ENCODE results near the gene EPHA2. TPM values are rescaled to one million over a fixed set of nuclear protein-coding genes. Genes with fewer than 3 reads are reported as not detected.

The EPHA2 gene
- total RNA-seq (2022) (206 and 248 TPM in 2 replicates), Bru-seq, nascent RNA (percentile 87 among the genes with signal in this experiment), BruChase-seq, experiment 1, labeled RNA remaining after a 6-hour chase (percentile 90 among the genes with signal in this experiment), BruChase-seq, experiment 2, labeled RNA remaining after a 2-hour chase (percentile 87 among the genes with signal in this experiment)
- long read RNA-seq, transcript EPHA2-201 (17 exons, 3,964 nt) = major isoform, 137 of 409 reads
- long read RNA-seq, partial matches to known transcripts = 216 of 409 reads
- long read RNA-seq, other reads (novel, unspliced or antisense) = 56 of 409 reads

DNA sequence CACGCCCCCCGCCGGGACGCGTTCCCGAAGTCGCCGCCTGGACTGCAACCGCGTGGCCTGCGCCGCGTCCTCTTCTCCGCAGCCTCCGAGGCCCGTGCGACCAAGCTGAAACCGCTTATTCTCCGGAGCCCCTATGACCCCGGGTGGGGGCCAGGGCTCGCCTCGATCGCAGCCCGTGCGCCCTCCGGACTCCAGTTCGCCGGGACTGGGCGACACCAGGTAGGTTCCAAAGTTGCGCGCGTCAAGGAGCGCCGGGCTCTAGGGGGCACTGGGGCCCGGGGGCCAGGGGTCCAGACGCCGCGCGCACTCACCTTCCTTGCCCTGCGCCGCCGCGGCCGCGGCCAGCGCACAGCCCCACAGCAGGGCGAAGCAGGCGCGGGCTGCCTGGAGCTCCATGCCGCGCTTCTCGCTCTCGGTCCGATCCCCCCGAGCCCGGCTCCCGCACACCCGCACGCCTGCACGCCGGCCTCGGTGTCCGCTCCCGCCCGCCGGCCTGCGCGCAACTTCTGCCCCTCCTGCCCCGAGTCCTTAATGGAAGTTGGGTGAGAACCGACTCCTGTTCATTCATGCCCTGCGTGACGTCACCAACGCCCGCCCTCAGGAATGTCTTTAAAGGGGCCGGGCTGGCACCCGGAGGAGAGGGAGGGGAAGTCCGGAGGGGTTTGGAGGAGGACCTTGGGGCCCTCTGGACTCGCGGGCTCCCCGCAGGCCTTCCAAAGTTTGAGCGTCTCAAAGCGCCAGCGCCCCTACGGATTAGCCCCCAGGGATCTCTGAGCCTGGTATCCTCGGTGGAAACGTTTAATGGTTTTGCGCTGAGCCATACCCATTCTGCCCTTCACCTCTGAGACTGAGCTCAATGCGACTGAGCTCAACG is at the start of gene EPHA2:
Gene EPHA2 (minus strand): TSS at position 533 of the 874 bp plus-strand sequence. CDS start 137 bp downstream, at position 396.
- ChIA-PET POLR2A (interaction anchor here (0.7 to 6.5 kb wide), 23 partner anchors 9 to 468 kb away, joined by 3 to 153 read pairs (median 6); partner anchors contain the start of gene CPLANE2), CTCF (interaction anchor here (0.5 to 15.2 kb wide), 10 partner anchors 11 to 364 kb away, joined by 3 to 156 read pairs (median 4); no protein-coding TSS in a partner anchor)
- peaks cover 23% of the 10 kb centered on the region for H3K36me3 Mint-ChIP-seq (ENCODE audit: insufficient read depth, unreplicated experiment)
- peak; percentile 96 for DNase-seq (ENCODE audit: unreplicated experiment)
- H3K27ac Mint-ChIP-seq (ENCODE audit: low read depth, unreplicated experiment) = peak within 1 kb of the TSS; percentile 63
- peaks cover 42% of the 10 kb centered on the region for H3K4me1 Mint-ChIP-seq (ENCODE audit: insufficient read depth, unreplicated experiment)
- H3K27me3 Mint-ChIP-seq (ENCODE audit: insufficient read depth, unreplicated experiment) = no peaks in the 10 kb centered on the region
- H3K9me3 Mint-ChIP-seq (ENCODE audit: unreplicated experiment) = no peaks in the 10 kb centered on the region
- BruUV-seq (replicated peaks) = TSS peak; percentile 44
- H3K4me3 Mint-ChIP-seq (ENCODE audit: unreplicated experiment) = peak within 1 kb of the TSS; percentile 87
- TF ChIP-seq, protein P1, sequence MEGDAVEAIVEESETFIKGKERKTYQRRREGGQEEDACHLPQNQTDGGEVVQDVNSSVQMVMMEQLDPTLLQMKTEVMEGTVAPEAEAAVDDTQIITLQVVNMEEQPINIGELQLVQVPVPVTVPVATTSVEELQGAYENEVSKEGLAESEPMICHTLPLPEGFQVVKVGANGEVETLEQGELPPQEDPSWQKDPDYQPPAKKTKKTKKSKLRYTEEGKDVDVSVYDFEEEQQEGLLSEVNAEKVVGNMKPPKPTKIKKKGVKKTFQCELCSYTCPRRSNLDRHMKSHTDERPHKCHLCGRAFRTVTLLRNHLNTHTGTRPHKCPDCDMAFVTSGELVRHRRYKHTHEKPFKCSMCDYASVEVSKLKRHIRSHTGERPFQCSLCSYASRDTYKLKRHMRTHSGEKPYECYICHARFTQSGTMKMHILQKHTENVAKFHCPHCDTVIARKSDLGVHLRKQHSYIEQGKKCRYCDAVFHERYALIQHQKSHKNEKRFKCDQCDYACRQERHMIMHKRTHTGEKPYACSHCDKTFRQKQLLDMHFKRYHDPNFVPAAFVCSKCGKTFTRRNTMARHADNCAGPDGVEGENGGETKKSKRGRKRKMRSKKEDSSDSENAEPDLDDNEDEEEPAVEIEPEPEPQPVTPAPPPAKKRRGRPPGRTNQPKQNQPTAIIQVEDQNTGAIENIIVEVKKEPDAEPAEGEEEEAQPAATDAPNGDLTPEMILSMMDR (IDR thresholded peaks at IDR 0.05; ENCODE audit: unreplicated experiment) = no peak
- intact Hi-C loops (cut with micrococcal nuclease) = loop anchor here (1.0 kb wide), 3 partner anchors 10 to 32 kb away; no protein-coding TSS in a partner anchor

DNA sequence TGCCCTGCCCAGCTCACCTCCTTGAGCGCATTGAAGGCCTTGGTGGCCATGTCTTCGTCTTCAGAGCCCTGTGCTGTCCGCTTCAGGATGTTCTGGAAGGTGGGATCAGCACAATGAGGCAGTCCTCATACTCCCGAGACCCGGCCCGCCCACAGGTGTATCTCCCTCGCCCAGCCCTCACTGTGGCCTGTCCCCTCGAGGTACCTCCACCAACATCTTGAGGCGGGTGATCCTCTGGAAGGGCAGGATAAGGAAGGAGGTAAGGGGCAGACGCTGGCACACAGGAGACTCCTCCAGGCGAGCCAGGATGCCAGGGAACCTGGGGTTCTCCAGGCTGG is 49.4 kb upstream of the EPHA2 start:
- BruUV-seq (replicated peaks) = no TSS peak
- ChIA-PET POLR2A (interaction anchor here (1.0 kb wide), 1 partner anchor 31 kb away, joined by 3 read pairs; no protein-coding TSS in a partner anchor), CTCF (interaction anchor here (0.6 to 1.1 kb wide), 3 partner anchors 49 to 196 kb away, joined by 3 read pairs; no protein-coding TSS in a partner anchor)
- Mint-ChIP-seq H3K27me3 (ENCODE audit: insufficient read depth, unreplicated experiment) (no peaks in the 10 kb centered on the region), H3K4me3 (ENCODE audit: unreplicated experiment) (no peak overlapping the region), H3K36me3 (ENCODE audit: insufficient read depth, unreplicated experiment) (peaks cover 10% of the 10 kb centered on the region), H3K4me1 (ENCODE audit: insufficient read depth, unreplicated experiment) (peaks cover 6% of the 10 kb centered on the region), H3K9me3 (ENCODE audit: unreplicated experiment) (no peaks in the 10 kb centered on the region), H3K27ac (ENCODE audit: low read depth, unreplicated experiment) (no peak overlapping the region)
- intact Hi-C loops (cut with micrococcal nuclease) = no loop called here
- no peak for DNase-seq (ENCODE audit: unreplicated experiment)
- TF ChIP-seq, protein P1 (IDR thresholded peaks at IDR 0.05; ENCODE audit: unreplicated experiment) = no peak

DNA sequence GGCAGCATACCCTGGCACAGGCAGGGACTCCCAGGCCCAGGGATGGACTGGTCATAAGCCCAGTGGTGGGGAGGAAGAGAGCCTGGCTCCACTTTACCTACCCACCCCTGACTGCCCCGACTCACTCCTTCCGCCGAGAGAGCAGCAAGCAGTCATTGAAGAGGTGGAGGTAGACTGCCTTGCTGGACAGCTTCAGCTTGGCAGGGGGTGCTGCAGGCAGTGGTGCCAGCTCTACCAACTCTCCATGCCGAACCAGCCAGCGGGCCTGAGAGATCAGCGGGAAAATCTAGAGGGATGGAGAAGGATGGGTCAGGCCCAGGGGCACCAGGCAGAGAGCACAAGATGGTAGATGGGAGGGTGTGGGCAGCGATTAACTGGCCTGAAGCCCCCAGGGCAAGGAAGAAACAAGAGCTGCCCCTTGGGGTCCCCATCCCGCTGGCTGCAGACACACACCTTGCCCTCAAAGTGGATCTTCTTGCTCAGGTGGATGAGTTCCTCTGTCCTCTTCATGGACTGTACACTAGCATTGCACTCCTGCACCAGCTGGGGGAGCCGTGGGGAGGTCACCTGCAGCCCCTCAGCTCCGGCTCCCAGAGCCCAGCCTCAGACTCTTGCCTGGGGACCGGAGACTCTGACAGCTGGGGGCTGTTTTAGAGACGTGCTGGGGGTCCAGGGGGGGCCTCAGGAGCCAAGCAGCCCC is 48.9 kb upstream of the EPHA2 start:
- TF ChIP-seq, protein P1 (IDR thresholded peaks at IDR 0.05; ENCODE audit: unreplicated experiment) = no peak

More for the DNA sequence above, 48.9 kb upstream of the EPHA2 start:
- DNase-seq (ENCODE audit: unreplicated experiment) = peak; percentile 35
- Mint-ChIP-seq H3K27ac (ENCODE audit: low read depth, unreplicated experiment) (no peak overlapping the region), H3K27me3 (ENCODE audit: insufficient read depth, unreplicated experiment) (no peaks in the 10 kb centered on the region), H3K4me1 (ENCODE audit: insufficient read depth, unreplicated experiment) (peaks cover 6% of the 10 kb centered on the region), H3K36me3 (ENCODE audit: insufficient read depth, unreplicated experiment) (peaks cover 10% of the 10 kb centered on the region), H3K4me3 (ENCODE audit: unreplicated experiment) (no peak overlapping the region), H3K9me3 (ENCODE audit: unreplicated experiment) (no peaks in the 10 kb centered on the region)
- ChIA-PET CTCF (interaction anchor here (0.6 to 1.1 kb wide), 3 partner anchors 12 to 170 kb away, joined by 3 to 4 read pairs (median 3); no protein-coding TSS in a partner anchor), POLR2A (interaction anchor here (0.5 to 1.0 kb wide), 2 partner anchors 31 to 174 kb away, joined by 3 to 4 read pairs; no protein-coding TSS in a partner anchor)
- no TSS peak for BruUV-seq (replicated peaks)
- intact Hi-C loops (cut with micrococcal nuclease) = no loop called here

Measured in MCF 10A (cell line).